Mesenchymal stem cell (in vitro differentiated cells and primary cell): ENCODE results near the gene CHADL. TPM values are rescaled to one million over a fixed set of nuclear protein-coding genes. Genes with fewer than 3 reads are reported as not detected.

Experiments used
- DNase-seq: peaks from one replicate; pipeline ENCODE4 v3.0.0-alpha.2; 2013
- H2AFZ ChIP-seq: one replicate; pipeline ENCODE4 v1.6.1; 2013; ENCODE audit warnings: low read depth, mild to moderate bottlenecking, control low read depth, inconsistent platforms, low read length, moderate library complexity
- H2AK5ac ChIP-seq: 2 replicates; pipeline ENCODE4 v1.6.1; 2013; ENCODE audit warnings: low read length, moderate library complexity, mild to moderate bottlenecking, inconsistent platforms; ENCODE audit not compliant: severe bottlenecking
- H2BK120ac ChIP-seq: one replicate; pipeline ENCODE4 v1.6.1; 2013; ENCODE audit warnings: low read depth, mild to moderate bottlenecking, inconsistent platforms, low read length, moderate library complexity
- H2BK12ac ChIP-seq, 2 experiments: one replicate each; pipeline ENCODE4 v1.6.1; 2013; ENCODE audit warnings: inconsistent platforms in 2 of 2, low read length in 2 of 2, mild to moderate bottlenecking in 2 of 2, moderate library complexity in 2 of 2, control low read depth in 1 of 2
- H2BK15ac ChIP-seq: one replicate; pipeline ENCODE4 v1.6.1; 2013; ENCODE audit warnings: mild to moderate bottlenecking, low read depth, inconsistent platforms; ENCODE audit not compliant: poor library complexity, severe bottlenecking
- H2BK5ac ChIP-seq: 2 replicates; pipeline ENCODE4 v1.6.1; 2013; ENCODE audit warnings: low read depth, mild to moderate bottlenecking, low read length, control low read depth, inconsistent platforms; ENCODE audit not compliant: poor library complexity, severe bottlenecking
- H3K14ac ChIP-seq, 2 experiments: one replicate each; pipeline ENCODE4 v1.6.1; 2013; ENCODE audit warnings: inconsistent platforms in 2 of 2, low read length in 2 of 2, control low read depth in 1 of 2, mild to moderate bottlenecking in 1 of 2, moderate library complexity in 1 of 2
- H3K18ac ChIP-seq, 2 experiments: one replicate each; pipeline ENCODE4 v1.6.1; 2013; ENCODE audit warnings: inconsistent platforms in 2 of 2, low read length in 2 of 2, control low read depth in 1 of 2, low read depth in 1 of 2, mild to moderate bottlenecking in 1 of 2
- H3K23ac ChIP-seq, 2 experiments: one replicate each; pipeline ENCODE4 v1.6.1; 2013; ENCODE audit warnings: inconsistent platforms in 2 of 2, low read length in 2 of 2, mild to moderate bottlenecking in 2 of 2, moderate library complexity in 2 of 2, control low read depth in 1 of 2
- H3K27ac ChIP-seq: 2 replicates; pipeline ENCODE4 v1.5.1; 2013; ENCODE audit warnings: mild to moderate bottlenecking, moderate library complexity, low read length, control low read depth, inconsistent platforms; ENCODE audit not compliant: poor library complexity, severe bottlenecking
- H3K27me3 ChIP-seq, 2 experiments: 2 replicates each; pipeline versions ENCODE4 v1.6.1 to v1.7.0; 2013; ENCODE audit warnings: low read length in 2 of 2, mild to moderate bottlenecking in 2 of 2, moderate library complexity in 2 of 2, control low read depth in 1 of 2, inconsistent platforms in 1 of 2; ENCODE audit not compliant: control insufficient read depth in 1 of 2, insufficient read depth in 1 of 2
- H3K36me3 ChIP-seq, 2 experiments: 2 replicates each; pipeline versions ENCODE4 v1.6.1 to v1.7.0; 2013; ENCODE audit warnings: low read length in 2 of 2, control low read depth in 1 of 2, inconsistent platforms in 1 of 2, low read depth in 1 of 2, mild to moderate bottlenecking in 1 of 2; ENCODE audit not compliant: insufficient read depth in 2 of 2, control insufficient read depth in 1 of 2
- H3K4ac ChIP-seq, 2 experiments: one replicate each; pipeline ENCODE4 v1.6.1; 2013; ENCODE audit warnings: inconsistent platforms in 2 of 2, low read length in 2 of 2, mild to moderate bottlenecking in 2 of 2, moderate library complexity in 2 of 2, control low read depth in 1 of 2, low read depth in 1 of 2
- H3K4me1 ChIP-seq: 2 replicates; pipeline ENCODE4 v1.6.1; 2013; ENCODE audit warnings: low read depth, low read length, control low read depth; ENCODE audit not compliant: control insufficient read depth, insufficient read depth
- H3K4me2 ChIP-seq: 2 replicates; pipeline ENCODE4 v1.6.1; 2013; ENCODE audit warnings: low read length, mild to moderate bottlenecking, inconsistent platforms; ENCODE audit not compliant: poor library complexity, severe bottlenecking
- H3K4me3 ChIP-seq, 2 experiments: 2 replicates each; pipeline versions ENCODE4 v1.5.1 to v1.7.0; 2013; ENCODE audit warnings: low read length in 2 of 2, mild to moderate bottlenecking in 2 of 2, control low read depth in 1 of 2, low read depth in 1 of 2; ENCODE audit not compliant: insufficient read depth in 1 of 2
- H3K79me1 ChIP-seq: replicated peaks from 2 replicates; pipeline ENCODE4 v1.6.1; 2013; ENCODE audit warnings: mild to moderate bottlenecking, control low read depth, low read length, inconsistent platforms; ENCODE audit not compliant: poor library complexity, severe bottlenecking
- H3K9ac ChIP-seq: 2 replicates; pipeline ENCODE4 v1.7.0; 2013; ENCODE audit warnings: mild to moderate bottlenecking, low read length, moderate library complexity
- H3K9me3 ChIP-seq: 2 replicates; pipeline ENCODE4 v1.7.0; 2013; ENCODE audit warnings: mild to moderate bottlenecking, low read length; ENCODE audit not compliant: control insufficient read depth
- H4K8ac ChIP-seq: one replicate; pipeline ENCODE4 v1.6.1; 2013; ENCODE audit warnings: inconsistent platforms, mild to moderate bottlenecking, low read length, moderate library complexity
- H4K91ac ChIP-seq: one replicate; pipeline ENCODE4 v1.6.1; 2013; ENCODE audit warnings: mild to moderate bottlenecking, low read length, inconsistent platforms
- WGBS: methylation state at CpG from one replicate; pipeline ENCODE4 v1.1.7; 2013; ENCODE audit warnings: mixed read lengths; 5-methylcytosine and 5-hydroxymethylcytosine counted together
- polyA plus RNA-seq, 2 experiments: library from polyadenylated mRNA; stranded (reverse); fragments of 200-250 nt; gene quantifications; one replicate each; pipeline ENCODE4 v1.2.3, GENCODE V29; 2013

The CHADL gene, protein sequence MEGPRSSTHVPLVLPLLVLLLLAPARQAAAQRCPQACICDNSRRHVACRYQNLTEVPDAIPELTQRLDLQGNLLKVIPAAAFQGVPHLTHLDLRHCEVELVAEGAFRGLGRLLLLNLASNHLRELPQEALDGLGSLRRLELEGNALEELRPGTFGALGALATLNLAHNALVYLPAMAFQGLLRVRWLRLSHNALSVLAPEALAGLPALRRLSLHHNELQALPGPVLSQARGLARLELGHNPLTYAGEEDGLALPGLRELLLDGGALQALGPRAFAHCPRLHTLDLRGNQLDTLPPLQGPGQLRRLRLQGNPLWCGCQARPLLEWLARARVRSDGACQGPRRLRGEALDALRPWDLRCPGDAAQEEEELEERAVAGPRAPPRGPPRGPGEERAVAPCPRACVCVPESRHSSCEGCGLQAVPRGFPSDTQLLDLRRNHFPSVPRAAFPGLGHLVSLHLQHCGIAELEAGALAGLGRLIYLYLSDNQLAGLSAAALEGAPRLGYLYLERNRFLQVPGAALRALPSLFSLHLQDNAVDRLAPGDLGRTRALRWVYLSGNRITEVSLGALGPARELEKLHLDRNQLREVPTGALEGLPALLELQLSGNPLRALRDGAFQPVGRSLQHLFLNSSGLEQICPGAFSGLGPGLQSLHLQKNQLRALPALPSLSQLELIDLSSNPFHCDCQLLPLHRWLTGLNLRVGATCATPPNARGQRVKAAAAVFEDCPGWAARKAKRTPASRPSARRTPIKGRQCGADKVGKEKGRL
- 0.22 TPM for polyA plus RNA-seq (2013, experiment 1 of 2)
- 0.22 TPM for polyA plus RNA-seq (2013, experiment 2 of 2)

- H2AK5ac ChIP-seq, result no peak within 1 kb of the TSS
- no peak within 1 kb of the TSS for H3K27ac ChIP-seq
- no peak within 1 kb of the TSS for H2AFZ ChIP-seq
- H3K27me3 ChIP-seq, result peaks cover 0 to 9% of the 10 kb centered on the region in 2 experiments
- no peak within 1 kb of the TSS for H4K91ac ChIP-seq
- H3K14ac ChIP-seq, result no peak within 1 kb of the TSS
- H3K79me1 ChIP-seq, result peaks cover 1% of the 10 kb centered on the region
- H3K4me3 ChIP-seq, result no peak within 1 kb of the TSS
- no peak within 1 kb of the TSS for H2BK15ac ChIP-seq
- peak within 1 kb of the TSS in 1 of 2 experiments; percentile 9 for H3K23ac ChIP-seq
- no peak within 1 kb of the TSS for H3K9ac ChIP-seq
- no peak within 1 kb of the TSS for H3K4ac ChIP-seq
- H3K18ac ChIP-seq, result no peak within 1 kb of the TSS
- H4K8ac ChIP-seq, result no peak within 1 kb of the TSS
- H3K9me3 ChIP-seq, result no peaks in the 10 kb centered on the region
- peak within 1 kb of the TSS in 1 of 2 experiments; percentile 29 for H2BK12ac ChIP-seq
- no peak within 1 kb of the TSS for H2BK5ac ChIP-seq
- DNase-seq, result no peak
- no peak within 1 kb of the TSS for H2BK120ac ChIP-seq
- peaks cover 8 to 11% of the 10 kb centered on the region in 2 experiments for H3K36me3 ChIP-seq
- no peak within 1 kb of the TSS for H3K4me2 ChIP-seq
- WGBS, result 81% methylated on average over 24 of the region's 24 CpGs
- H3K4me1 ChIP-seq, result peaks cover 36% of the 10 kb centered on the region
Observed at GRCh38 chr22:41240377-41241132, at the start of gene CHADL. Gene CHADL, minus strand, starts transcription at chr22:41240931. Its CDS starts 50 bp downstream, at chr22:41240881.

GRCh38 chr22:41289671-41290070, 48.9 kb upstream of the CHADL start:
- Histone ChIP-seq H3K9ac (peak overlapping the region; percentile 73), H2AFZ (no peak overlapping the region), H3K27me3 (no peaks in the 10 kb centered on the region), H3K4ac (peak overlapping the region; percentile 84 to 97), H3K4me1 (peaks cover 32% of the 10 kb centered on the region), H3K36me3 (peaks cover 0 to 2% of the 10 kb centered on the region in 2 experiments), H3K18ac (peak overlapping the region; percentile 89 to 91), H2BK5ac (peak overlapping the region; percentile 68), H2BK120ac (peak overlapping the region; percentile 27), H2BK12ac (peak overlapping the region; percentile 95 to 99), H3K4me2 (no peak overlapping the region), H4K8ac (peak overlapping the region; percentile 94), H2AK5ac (peak overlapping the region; percentile 99), H3K23ac (no peak overlapping the region), H3K14ac (no peak overlapping the region), H3K79me1 (peaks cover 3% of the 10 kb centered on the region), H3K9me3 (no peaks in the 10 kb centered on the region), H3K27ac (peak overlapping the region; percentile 98), H4K91ac (peak overlapping the region; percentile 94), H2BK15ac (no peak overlapping the region), H3K4me3 (no peak overlapping the region)
- 75% methylated on average over 1 of the region's 1 CpG for WGBS
- peak; percentile 28 for DNase-seq

GRCh38 chr22:41288245-41288946, 47.7 kb upstream of the CHADL start:
- peak overlapping the region; percentile 94 for H2AK5ac ChIP-seq
- H3K14ac ChIP-seq, result peak overlapping the region in 1 of 2 experiments; percentile 79
- peak overlapping the region; percentile 97 for H2BK5ac ChIP-seq
- H3K23ac ChIP-seq, result no peak overlapping the region
- peak overlapping the region; percentile 42 to 83 for H2BK12ac ChIP-seq
- peaks cover 3% of the 10 kb centered on the region for H3K79me1 ChIP-seq
- H3K9me3 ChIP-seq, result no peaks in the 10 kb centered on the region
- H3K4me1 ChIP-seq, result peaks cover 36% of the 10 kb centered on the region
- peak overlapping the region; percentile 96 for H2BK15ac ChIP-seq
- no peaks in the 10 kb centered on the region for H3K27me3 ChIP-seq
- H3K36me3 ChIP-seq, result peaks cover 0 to 11% of the 10 kb centered on the region in 2 experiments
- DNase-seq, result peak; percentile 95
- H4K8ac ChIP-seq, result peak overlapping the region; percentile 97
- peak overlapping the region; percentile 9 to 80 for H3K18ac ChIP-seq
- H3K9ac ChIP-seq, result peak overlapping the region; percentile 7
- no peak overlapping the region for H3K4me3 ChIP-seq
- H3K4ac ChIP-seq, result peak overlapping the region; percentile 71 to 89
- H2AFZ ChIP-seq, result peak overlapping the region; percentile 51
- peak overlapping the region; percentile 100 for H3K27ac ChIP-seq
- peak overlapping the region; percentile 89 for H4K91ac ChIP-seq
- WGBS, result 6% methylated on average over 7 of the region's 9 CpGs
- peak overlapping the region; percentile 96 for H2BK120ac ChIP-seq
- peak overlapping the region; percentile 68 for H3K4me2 ChIP-seq
